ENCODE results near the gene BDKRB1.
A peak's percentile ranks its signal among the peaks of the same experiment; 100 is the strongest.

The BDKRB1 gene

DNA sequence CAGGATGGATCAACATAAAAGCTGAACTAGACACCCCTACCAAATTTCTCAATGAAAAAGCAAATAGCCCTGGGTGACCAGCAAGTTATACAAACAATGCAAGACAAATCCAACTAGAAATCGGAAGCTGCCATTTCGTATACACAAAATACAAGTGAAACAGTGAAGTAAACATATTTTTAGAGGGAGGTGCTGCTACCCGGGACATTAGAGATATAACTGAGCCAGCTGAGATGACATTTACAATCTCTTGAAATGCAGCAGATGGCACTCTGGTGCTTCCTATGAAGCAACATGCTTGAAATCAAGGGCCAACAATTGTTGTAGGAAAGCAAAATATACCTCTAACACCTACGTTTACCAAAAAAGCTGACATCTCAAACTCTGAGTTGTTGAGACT, 25.5 kb downstream of the BDKRB1 start (continued):
- TF ChIP-seq CSDC2 (CRISPR knock-in tag; IDR thresholded peaks at IDR 0.05) (no peak), ESRRG (CRISPR knock-in tag; IDR thresholded peaks at IDR 0.05) (no peak), ZNF8 (CRISPR knock-in tag; IDR thresholded peaks at IDR 0.05) (no peak), SNAI2 (CRISPR knock-in tag; IDR thresholded peaks at IDR 0.05) (no peak), RARB (CRISPR knock-in tag; IDR thresholded peaks at IDR 0.05) (no peak), ISL1 (CRISPR knock-in tag; IDR thresholded peaks at IDR 0.05) (no peak)
- TF ChIP-seq, protein P1, sequence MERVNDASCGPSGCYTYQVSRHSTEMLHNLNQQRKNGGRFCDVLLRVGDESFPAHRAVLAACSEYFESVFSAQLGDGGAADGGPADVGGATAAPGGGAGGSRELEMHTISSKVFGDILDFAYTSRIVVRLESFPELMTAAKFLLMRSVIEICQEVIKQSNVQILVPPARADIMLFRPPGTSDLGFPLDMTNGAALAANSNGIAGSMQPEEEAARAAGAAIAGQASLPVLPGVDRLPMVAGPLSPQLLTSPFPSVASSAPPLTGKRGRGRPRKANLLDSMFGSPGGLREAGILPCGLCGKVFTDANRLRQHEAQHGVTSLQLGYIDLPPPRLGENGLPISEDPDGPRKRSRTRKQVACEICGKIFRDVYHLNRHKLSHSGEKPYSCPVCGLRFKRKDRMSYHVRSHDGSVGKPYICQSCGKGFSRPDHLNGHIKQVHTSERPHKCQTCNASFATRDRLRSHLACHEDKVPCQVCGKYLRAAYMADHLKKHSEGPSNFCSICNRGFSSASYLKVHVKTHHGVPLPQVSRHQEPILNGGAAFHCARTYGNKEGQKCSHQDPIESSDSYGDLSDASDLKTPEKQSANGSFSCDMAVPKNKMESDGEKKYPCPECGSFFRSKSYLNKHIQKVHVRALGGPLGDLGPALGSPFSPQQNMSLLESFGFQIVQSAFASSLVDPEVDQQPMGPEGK (CRISPR knock-in tag; IDR thresholded peaks at IDR 0.05; ENCODE audit: borderline replicate concordance): no peak

DNA sequence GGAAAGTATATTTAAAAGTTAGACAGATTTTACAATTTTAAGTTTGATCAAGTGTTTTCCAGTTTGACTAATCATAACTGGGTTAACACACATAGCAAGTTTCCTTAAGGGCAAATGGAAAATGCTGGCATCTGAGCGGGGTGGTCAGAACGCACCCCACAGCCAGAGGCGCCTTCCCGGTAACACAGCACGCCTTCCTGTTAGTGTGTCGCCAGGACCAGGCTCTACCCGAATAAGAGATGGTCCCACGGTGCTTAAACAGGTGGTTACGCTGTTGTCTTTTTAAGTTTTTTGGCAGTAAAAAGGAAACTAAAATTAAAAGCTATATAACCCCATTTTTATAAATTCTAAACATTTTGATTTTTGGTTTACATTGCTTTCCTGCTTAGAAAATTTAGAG, 28.0 kb downstream of the BDKRB1 start:
- TF ChIP-seq, protein P2, sequence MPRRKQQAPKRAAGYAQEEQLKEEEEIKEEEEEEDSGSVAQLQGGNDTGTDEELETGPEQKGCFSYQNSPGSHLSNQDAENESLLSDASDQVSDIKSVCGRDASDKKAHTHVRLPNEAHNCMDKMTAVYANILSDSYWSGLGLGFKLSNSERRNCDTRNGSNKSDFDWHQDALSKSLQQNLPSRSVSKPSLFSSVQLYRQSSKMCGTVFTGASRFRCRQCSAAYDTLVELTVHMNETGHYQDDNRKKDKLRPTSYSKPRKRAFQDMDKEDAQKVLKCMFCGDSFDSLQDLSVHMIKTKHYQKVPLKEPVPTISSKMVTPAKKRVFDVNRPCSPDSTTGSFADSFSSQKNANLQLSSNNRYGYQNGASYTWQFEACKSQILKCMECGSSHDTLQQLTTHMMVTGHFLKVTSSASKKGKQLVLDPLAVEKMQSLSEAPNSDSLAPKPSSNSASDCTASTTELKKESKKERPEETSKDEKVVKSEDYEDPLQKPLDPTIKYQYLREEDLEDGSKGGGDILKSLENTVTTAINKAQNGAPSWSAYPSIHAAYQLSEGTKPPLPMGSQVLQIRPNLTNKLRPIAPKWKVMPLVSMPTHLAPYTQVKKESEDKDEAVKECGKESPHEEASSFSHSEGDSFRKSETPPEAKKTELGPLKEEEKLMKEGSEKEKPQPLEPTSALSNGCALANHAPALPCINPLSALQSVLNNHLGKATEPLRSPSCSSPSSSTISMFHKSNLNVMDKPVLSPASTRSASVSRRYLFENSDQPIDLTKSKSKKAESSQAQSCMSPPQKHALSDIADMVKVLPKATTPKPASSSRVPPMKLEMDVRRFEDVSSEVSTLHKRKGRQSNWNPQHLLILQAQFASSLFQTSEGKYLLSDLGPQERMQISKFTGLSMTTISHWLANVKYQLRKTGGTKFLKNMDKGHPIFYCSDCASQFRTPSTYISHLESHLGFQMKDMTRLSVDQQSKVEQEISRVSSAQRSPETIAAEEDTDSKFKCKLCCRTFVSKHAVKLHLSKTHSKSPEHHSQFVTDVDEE (CRISPR knock-in tag; IDR thresholded peaks at IDR 0.05): no peak
- TF ChIP-seq ARNTL (CRISPR knock-in tag; IDR thresholded peaks at IDR 0.05; ENCODE audit: borderline replicate concordance, low read depth): no peak
- TF ChIP-seq TCF4 (CRISPR knock-in tag; IDR thresholded peaks at IDR 0.05; ENCODE audit: borderline replicate concordance): no peak
- TF ChIP-seq, protein P3, sequence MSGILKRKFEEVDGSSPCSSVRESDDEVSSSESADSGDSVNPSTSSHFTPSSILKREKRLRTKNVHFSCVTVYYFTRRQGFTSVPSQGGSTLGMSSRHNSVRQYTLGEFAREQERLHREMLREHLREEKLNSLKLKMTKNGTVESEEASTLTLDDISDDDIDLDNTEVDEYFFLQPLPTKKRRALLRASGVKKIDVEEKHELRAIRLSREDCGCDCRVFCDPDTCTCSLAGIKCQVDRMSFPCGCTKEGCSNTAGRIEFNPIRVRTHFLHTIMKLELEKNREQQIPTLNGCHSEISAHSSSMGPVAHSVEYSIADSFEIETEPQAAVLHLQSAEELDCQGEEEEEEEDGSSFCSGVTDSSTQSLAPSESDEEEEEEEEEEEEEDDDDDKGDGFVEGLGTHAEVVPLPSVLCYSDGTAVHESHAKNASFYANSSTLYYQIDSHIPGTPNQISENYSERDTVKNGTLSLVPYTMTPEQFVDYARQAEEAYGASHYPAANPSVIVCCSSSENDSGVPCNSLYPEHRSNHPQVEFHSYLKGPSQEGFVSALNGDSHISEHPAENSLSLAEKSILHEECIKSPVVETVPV (CRISPR knock-in tag; IDR thresholded peaks at IDR 0.05): no peak
- TF ChIP-seq, protein P4, sequence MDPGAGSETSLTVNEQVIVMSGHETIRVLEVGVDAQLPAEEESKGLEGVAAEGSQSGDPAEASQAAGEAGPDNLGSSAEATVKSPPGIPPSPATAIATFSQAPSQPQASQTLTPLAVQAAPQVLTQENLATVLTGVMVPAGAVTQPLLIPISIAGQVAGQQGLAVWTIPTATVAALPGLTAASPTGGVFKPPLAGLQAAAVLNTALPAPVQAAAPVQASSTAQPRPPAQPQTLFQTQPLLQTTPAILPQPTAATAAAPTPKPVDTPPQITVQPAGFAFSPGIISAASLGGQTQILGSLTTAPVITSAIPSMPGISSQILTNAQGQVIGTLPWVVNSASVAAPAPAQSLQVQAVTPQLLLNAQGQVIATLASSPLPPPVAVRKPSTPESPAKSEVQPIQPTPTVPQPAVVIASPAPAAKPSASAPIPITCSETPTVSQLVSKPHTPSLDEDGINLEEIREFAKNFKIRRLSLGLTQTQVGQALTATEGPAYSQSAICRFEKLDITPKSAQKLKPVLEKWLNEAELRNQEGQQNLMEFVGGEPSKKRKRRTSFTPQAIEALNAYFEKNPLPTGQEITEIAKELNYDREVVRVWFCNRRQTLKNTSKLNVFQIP (CRISPR knock-in tag; IDR thresholded peaks at IDR 0.05; ENCODE audit: borderline replicate concordance, low read depth): no peak
- TF ChIP-seq GLIS3 (CRISPR knock-in tag; IDR thresholded peaks at IDR 0.05): no peak
- no peak for TF ChIP-seq TOX (CRISPR knock-in tag; IDR thresholded peaks at IDR 0.05; ENCODE audit: borderline replicate concordance)
- ATAC-seq: no peak

DNA sequence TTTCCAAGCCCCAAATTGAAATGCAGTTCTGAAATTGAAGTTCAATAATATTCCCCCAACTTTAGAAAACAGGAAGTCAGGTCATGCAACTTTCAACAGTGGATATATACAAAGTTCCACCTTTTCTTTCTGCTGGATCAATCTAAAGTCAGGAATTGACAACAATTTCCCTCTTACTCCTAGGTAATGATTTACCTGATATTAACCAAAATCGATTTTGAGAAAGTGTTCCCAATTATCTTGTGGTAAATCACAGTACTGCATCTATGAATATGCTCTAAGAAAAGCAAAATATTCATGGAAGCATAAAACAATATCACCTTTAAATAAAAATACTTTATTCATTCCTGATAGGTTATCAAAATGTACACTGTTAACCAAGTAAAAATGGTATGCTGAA, 28.4 kb downstream of the BDKRB1 start:
- TF ChIP-seq TOX (CRISPR knock-in tag; IDR thresholded peaks at IDR 0.05; ENCODE audit: borderline replicate concordance) (no peak), ZNF8 (CRISPR knock-in tag; IDR thresholded peaks at IDR 0.05) (no peak), ZNF565 (CRISPR knock-in tag; conservative IDR thresholded peaks at IDR 0.05; ENCODE audit: low read depth) (no peak), ISL1 (CRISPR knock-in tag; IDR thresholded peaks at IDR 0.05) (no peak)
- ATAC-seq: no peak

DNA sequence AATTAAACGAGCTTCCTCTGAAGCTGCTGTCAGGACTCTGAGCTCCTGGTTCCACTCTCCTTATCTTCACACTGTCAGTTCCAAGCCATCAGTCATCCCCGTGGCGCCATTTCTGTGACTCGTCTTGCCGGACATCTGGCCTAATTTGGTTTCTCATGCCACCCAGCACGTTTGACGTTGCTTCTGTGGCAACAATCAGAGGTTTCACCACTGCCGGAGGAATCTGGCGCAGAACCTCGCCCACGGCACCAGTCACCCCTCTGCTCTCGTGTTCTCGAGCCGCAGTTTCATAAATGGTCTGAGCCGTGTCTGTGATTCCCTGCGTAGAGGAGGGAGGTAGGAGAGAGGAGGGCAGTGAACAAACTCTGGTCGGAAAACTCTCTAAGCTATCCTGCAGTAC, 29.7 kb downstream of the BDKRB1 start:
- peak; percentile 89 for ATAC-seq
- no peak for TF ChIP-seq ZNF8 (CRISPR knock-in tag; IDR thresholded peaks at IDR 0.05)
- TF ChIP-seq ZNF565 (CRISPR knock-in tag; conservative IDR thresholded peaks at IDR 0.05; ENCODE audit: low read depth): peak; percentile 4; the same call in 1 of the 2 replicates
- TF ChIP-seq, protein P1 (CRISPR knock-in tag; IDR thresholded peaks at IDR 0.05; ENCODE audit: borderline replicate concordance): peak; percentile 69; the same call in 1 of the 2 replicates
- TF ChIP-seq ZC3H10 (CRISPR knock-in tag; IDR thresholded peaks at IDR 0.05): peak; percentile 57; the same call in 1 of the 2 replicates
- TF ChIP-seq, protein P2 (CRISPR knock-in tag; IDR thresholded peaks at IDR 0.05): peak; percentile 97
- TF ChIP-seq, protein P3 (CRISPR knock-in tag; IDR thresholded peaks at IDR 0.05): peak; percentile 64; the same call in 1 of the 2 replicates
- no peak for TF ChIP-seq PPARA (CRISPR knock-in tag; IDR thresholded peaks at IDR 0.05; ENCODE audit: borderline replicate concordance)
- TF ChIP-seq SNAI2 (CRISPR knock-in tag; IDR thresholded peaks at IDR 0.05): peak; percentile 59; the same call in 1 of the 2 replicates
- TF ChIP-seq, protein P5, sequence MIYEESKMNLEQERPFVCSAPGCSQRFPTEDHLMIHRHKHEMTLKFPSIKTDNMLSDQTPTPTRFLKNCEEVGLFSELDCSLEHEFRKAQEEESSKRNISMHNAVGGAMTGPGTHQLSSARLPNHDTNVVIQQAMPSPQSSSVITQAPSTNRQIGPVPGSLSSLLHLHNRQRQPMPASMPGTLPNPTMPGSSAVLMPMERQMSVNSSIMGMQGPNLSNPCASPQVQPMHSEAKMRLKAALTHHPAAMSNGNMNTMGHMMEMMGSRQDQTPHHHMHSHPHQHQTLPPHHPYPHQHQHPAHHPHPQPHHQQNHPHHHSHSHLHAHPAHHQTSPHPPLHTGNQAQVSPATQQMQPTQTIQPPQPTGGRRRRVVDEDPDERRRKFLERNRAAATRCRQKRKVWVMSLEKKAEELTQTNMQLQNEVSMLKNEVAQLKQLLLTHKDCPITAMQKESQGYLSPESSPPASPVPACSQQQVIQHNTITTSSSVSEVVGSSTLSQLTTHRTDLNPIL (CRISPR knock-in tag; IDR thresholded peaks at IDR 0.05; ENCODE audit: low read depth): no peak
- peak; percentile 76; the same call in 1 of the 2 replicates for TF ChIP-seq ESRRG (CRISPR knock-in tag; IDR thresholded peaks at IDR 0.05)
- no peak for TF ChIP-seq ARNTL (CRISPR knock-in tag; IDR thresholded peaks at IDR 0.05; ENCODE audit: borderline replicate concordance, low read depth)
- TF ChIP-seq ZFP3 (CRISPR knock-in tag; IDR thresholded peaks at IDR 0.05): peak; percentile 58; the same call in 1 of the 2 replicates
